Suprapubic skin (tissue), 3 donors: ENCODE data around the gene MYL3.

ENCODE experiments used
- CTCF ChIP-seq, 2 donors: fragments of 200-600 bp in 1 of 2; fragments of 450-650 bp in 1 of 2; sonication (generic) in 1 of 2; IDR thresholded peaks; one replicate each; pipeline ENCODE4 v1.5.1; 2016 to 2019; ENCODE audit warnings: antibody characterized with exemption in 2 of 2, mild to moderate bottlenecking in 1 of 2, moderate library complexity in 1 of 2
- EP300 ChIP-seq: sonication (generic); formaldehyde crosslinking; IDR thresholded peaks from one replicate; pipeline ENCODE4 v1.6.1; 2017; ENCODE audit warnings: antibody characterized with exemption
- POLR2A ChIP-seq, 2 donors: fragments of 450-650 bp; IDR thresholded peaks; one replicate each; pipeline ENCODE4 v1.6.1; 2017; ENCODE audit warnings: antibody characterized with exemption in 2 of 2, mild to moderate bottlenecking in 2 of 2, moderate library complexity in 2 of 2

DNA sequence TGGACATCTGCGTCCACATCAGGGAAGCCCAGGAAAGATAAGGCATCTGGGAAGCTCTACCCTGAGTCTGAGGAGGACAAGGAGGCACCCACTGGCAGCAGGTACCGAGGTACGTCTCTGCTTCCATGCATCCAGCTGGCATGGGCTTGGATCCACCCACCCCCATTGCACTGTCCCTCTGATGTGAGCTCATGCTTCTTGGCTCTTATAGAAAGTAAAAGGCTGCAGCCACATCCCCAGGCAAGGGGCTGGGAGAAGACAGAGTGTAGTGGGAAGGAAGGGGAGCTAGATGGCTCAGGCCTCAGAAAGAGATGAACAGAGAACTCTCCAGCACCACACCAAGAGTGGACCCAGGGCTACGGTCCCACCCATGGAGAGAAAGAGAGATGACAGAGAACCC is 32.5 kb upstream of the MYL3 start:
- TF ChIP-seq CTCF (IDR thresholded peaks at IDR 0.05) (no peak), EP300 (no peak), POLR2A (IDR thresholded peaks at IDR 0.05) (no peak)
